Naive B cell (primary cell): ENCODE data around the gene AMOTL2. TPM values are rescaled to one million over a fixed set of nuclear protein-coding genes. Genes with fewer than 3 reads are reported as not detected.
A peak's percentile ranks its signal among the peaks of the same experiment; 100 is the strongest.

Experiments
- ATAC-seq, 2 donors: fragments of 150-1000 bp; cut with Tn5 transposase; 2 replicates each; pipeline ENCODE4 v1.10.0; 2021; ENCODE audit warnings: low read depth in 2 of 2, mild to moderate bottlenecking in 2 of 2, moderate library complexity in 2 of 2
- DNase-seq: peaks from one replicate; pipeline ENCODE4 v3.0.0; 2022
- H3K27ac Mint-ChIP-seq, 6 donors: one replicate each; pipeline ENCODE4 v1.8.0; 2020 to 2022; ENCODE audit warnings: mild to moderate bottlenecking in 6 of 6, mixed read lengths in 6 of 6, moderate library complexity in 5 of 6, inconsistent platforms in 2 of 6
- H3K27me3 Mint-ChIP-seq, 3 donors: one replicate each; pipeline ENCODE4 v1.8.0; 2021 to 2022; ENCODE audit warnings: mixed read lengths in 3 of 3, mild to moderate bottlenecking in 1 of 3
- H3K36me3 Mint-ChIP-seq, 2 donors: one replicate each; pipeline ENCODE4 v1.8.0; 2020 to 2022; ENCODE audit warnings: mixed read lengths in 2 of 2, inconsistent platforms in 1 of 2, mild to moderate bottlenecking in 1 of 2
- H3K4me1 Mint-ChIP-seq, 3 donors: one replicate each; pipeline ENCODE4 v1.8.0; 2020 to 2022; ENCODE audit warnings: mixed read lengths in 3 of 3, inconsistent platforms in 1 of 3, mild to moderate bottlenecking in 1 of 3, moderate library complexity in 1 of 3
- H3K4me3 Mint-ChIP-seq, 8 donors: one replicate each; pipeline ENCODE4 v1.8.0; 2020 to 2022; ENCODE audit warnings: mild to moderate bottlenecking in 8 of 8, mixed read lengths in 8 of 8, moderate library complexity in 8 of 8, inconsistent platforms in 2 of 8
- H3K9me3 Mint-ChIP-seq, 7 donors: one replicate each; pipeline ENCODE4 v1.8.0; 2020 to 2022; ENCODE audit warnings: mixed read lengths in 7 of 7, mild to moderate bottlenecking in 5 of 7, inconsistent platforms in 2 of 7, moderate library complexity in 1 of 7
- polyA plus RNA-seq, 6 donors: library from polyadenylated mRNA; unstranded; fragments of 300-500 nt; fragmentation: Illumina TruSeq; gene quantifications; one replicate each; pipeline ENCODE4 v1.2.3, GENCODE V29; 2021; ENCODE audit warnings: low read depth in 6 of 6

AMOTL2 gene
- polyA plus RNA-seq, 6 donors from 2014 or later = not detected

- Mint-ChIP-seq H3K4me1 (no peaks in the 10 kb centered on the region), H3K27me3 (peaks cover 0 to 8% (median 6%) of the 10 kb centered on the region in 3 donors), H3K27ac (peak overlapping the region in 1 of 6 donors; percentile 63), H3K9me3 (no peaks in the 10 kb centered on the region), H3K4me3 (no peak overlapping the region), H3K36me3 (no peaks in the 10 kb centered on the region)
- ATAC-seq = no peak
- no peak for DNase-seq
Measured at GRCh38 chr3:134338516-134339261, 35.6 kb downstream of the AMOTL2 start.

- Mint-ChIP-seq H3K27ac (peak overlapping the region in 2 of 6 donors; percentile 31 to 63), H3K27me3 (peaks cover 0 to 8% (median 6%) of the 10 kb centered on the region in 3 donors), H3K36me3 (no peaks in the 10 kb centered on the region), H3K4me3 (no peak overlapping the region), H3K9me3 (no peaks in the 10 kb centered on the region), H3K4me1 (no peaks in the 10 kb centered on the region)
- DNase-seq = no peak
- no peak for ATAC-seq
Measured at GRCh38 chr3:134338201-134338512, 36.1 kb downstream of the AMOTL2 start.

- Mint-ChIP-seq H3K27ac (peak overlapping the region in 1 of 6 donors; percentile 1), H3K4me1 (no peaks in the 10 kb centered on the region), H3K36me3 (no peaks in the 10 kb centered on the region), H3K4me3 (no peak overlapping the region), H3K9me3 (no peaks in the 10 kb centered on the region), H3K27me3 (peaks cover 3 to 8% (median 8%) of the 10 kb centered on the region in 3 donors)
- DNase-seq = no peak
- no peak for ATAC-seq
Measured at GRCh38 chr3:134337511-134338200, 36.6 kb downstream of the AMOTL2 start.

GRCh38 chr3:134337071-134337482 lies 37.2 kb downstream of the AMOTL2 start:
- ATAC-seq (no peak), DNase-seq (no peak)
- no peaks in the 10 kb centered on the region for H3K36me3 Mint-ChIP-seq
- no peak overlapping the region for H3K4me3 Mint-ChIP-seq
- H3K4me1 Mint-ChIP-seq = no peaks in the 10 kb centered on the region
- H3K27me3 Mint-ChIP-seq = peaks cover 8 to 12% (median 8%) of the 10 kb centered on the region in 3 donors
- H3K9me3 Mint-ChIP-seq = no peaks in the 10 kb centered on the region
- no peak overlapping the region for H3K27ac Mint-ChIP-seq

GRCh38 chr3:134336587-134336986 lies 37.7 kb downstream of the AMOTL2 start:
- peaks cover 4 to 12% (median 8%) of the 10 kb centered on the region in 3 donors for H3K27me3 Mint-ChIP-seq
- ATAC-seq (no peak), DNase-seq (no peak)
- no peaks in the 10 kb centered on the region for H3K4me1 Mint-ChIP-seq
- no peak overlapping the region for H3K4me3 Mint-ChIP-seq
- no peaks in the 10 kb centered on the region for H3K36me3 Mint-ChIP-seq
- no peaks in the 10 kb centered on the region for H3K9me3 Mint-ChIP-seq
- no peak overlapping the region for H3K27ac Mint-ChIP-seq

- no peaks in the 10 kb centered on the region for H3K36me3 Mint-ChIP-seq
- DNase-seq (no peak), ATAC-seq (no peak)
- H3K4me1 Mint-ChIP-seq = no peaks in the 10 kb centered on the region
- H3K27me3 Mint-ChIP-seq = peaks cover 10 to 18% (median 11%) of the 10 kb centered on the region in 3 donors
- no peak overlapping the region for H3K27ac Mint-ChIP-seq
- no peaks in the 10 kb centered on the region for H3K9me3 Mint-ChIP-seq
- no peak overlapping the region for H3K4me3 Mint-ChIP-seq
Measured at GRCh38 chr3:134334901-134335280, 39.4 kb downstream of the AMOTL2 start.

GRCh38 chr3:134334231-134334900 lies 39.9 kb downstream of the AMOTL2 start:
- no peaks in the 10 kb centered on the region for H3K9me3 Mint-ChIP-seq
- no peaks in the 10 kb centered on the region for H3K36me3 Mint-ChIP-seq
- peaks cover 7 to 23% (median 11%) of the 10 kb centered on the region in 3 donors for H3K27me3 Mint-ChIP-seq
- H3K27ac Mint-ChIP-seq = no peak overlapping the region
- ATAC-seq = no peak
- H3K4me1 Mint-ChIP-seq = no peaks in the 10 kb centered on the region
- no peak for DNase-seq
- no peak overlapping the region for H3K4me3 Mint-ChIP-seq

- Mint-ChIP-seq H3K36me3 (no peaks in the 10 kb centered on the region), H3K27ac (no peak overlapping the region), H3K9me3 (no peaks in the 10 kb centered on the region), H3K27me3 (peaks cover 7 to 30% (median 11%) of the 10 kb centered on the region in 3 donors), H3K4me3 (no peak overlapping the region), H3K4me1 (no peaks in the 10 kb centered on the region)
- DNase-seq = no peak
- ATAC-seq = no peak
Measured at GRCh38 chr3:134333522-134334181, 40.6 kb downstream of the AMOTL2 start.

- ATAC-seq = no peak
- Mint-ChIP-seq H3K4me3 (no peak overlapping the region), H3K27me3 (peaks cover 7 to 31% (median 11%) of the 10 kb centered on the region in 3 donors), H3K9me3 (no peaks in the 10 kb centered on the region), H3K36me3 (no peaks in the 10 kb centered on the region), H3K27ac (no peak overlapping the region), H3K4me1 (no peaks in the 10 kb centered on the region)
- no peak for DNase-seq
Measured at GRCh38 chr3:134332344-134332743, 41.9 kb downstream of the AMOTL2 start.

GRCh38 chr3:134331811-134332199 lies 42.4 kb downstream of the AMOTL2 start:
- Mint-ChIP-seq H3K9me3 (no peaks in the 10 kb centered on the region), H3K4me3 (no peak overlapping the region), H3K27ac (no peak overlapping the region), H3K27me3 (peaks cover 7 to 31% (median 11%) of the 10 kb centered on the region in 3 donors), H3K36me3 (no peaks in the 10 kb centered on the region), H3K4me1 (no peaks in the 10 kb centered on the region)
- no peak for DNase-seq
- ATAC-seq = no peak

- Mint-ChIP-seq H3K27ac (no peak overlapping the region), H3K9me3 (no peaks in the 10 kb centered on the region), H3K4me1 (no peaks in the 10 kb centered on the region), H3K36me3 (no peaks in the 10 kb centered on the region), H3K27me3 (peaks cover 7 to 31% (median 11%) of the 10 kb centered on the region in 3 donors), H3K4me3 (peak overlapping the region in 1 of 8 donors; percentile 38)
- DNase-seq (no peak), ATAC-seq (no peak)
Measured at GRCh38 chr3:134330883-134331810, 43.1 kb downstream of the AMOTL2 start.

GRCh38 chr3:134328846-134329245 lies 45.4 kb downstream of the AMOTL2 start:
- Mint-ChIP-seq H3K9me3 (no peaks in the 10 kb centered on the region), H3K4me1 (no peaks in the 10 kb centered on the region), H3K4me3 (no peak overlapping the region), H3K27ac (no peak overlapping the region), H3K36me3 (no peaks in the 10 kb centered on the region), H3K27me3 (peaks cover 17 to 44% (median 27%) of the 10 kb centered on the region in 3 donors)
- no peak for ATAC-seq
- no peak for DNase-seq
